Glutamatergic neuron (in vitro differentiated cells): ENCODE measurements around the gene PGP. TPM values are rescaled to one million over a fixed set of nuclear protein-coding genes. Genes with fewer than 3 reads are reported as not detected.

Source experiments
- DNase-seq: peaks from one replicate; pipeline ENCODE4 v3.0.0; 2022
- H3K27ac Mint-ChIP-seq: one replicate; pipeline ENCODE4 v1.8.0; 2020; ENCODE audit warnings: mild to moderate bottlenecking, mixed read lengths, inconsistent platforms; ENCODE audit not compliant: unreplicated experiment
- H3K27me3 Mint-ChIP-seq: one replicate; pipeline ENCODE4 v1.8.0; 2020; ENCODE audit warnings: mild to moderate bottlenecking, moderate library complexity, mixed read lengths, inconsistent platforms; ENCODE audit not compliant: unreplicated experiment
- H3K36me3 Mint-ChIP-seq: one replicate; pipeline ENCODE4 v1.8.0; 2020; ENCODE audit warnings: mild to moderate bottlenecking, mixed read lengths, inconsistent platforms; ENCODE audit not compliant: unreplicated experiment
- H3K4me1 Mint-ChIP-seq: one replicate; pipeline ENCODE4 v1.8.0; 2020; ENCODE audit warnings: mild to moderate bottlenecking, low read depth, mixed read lengths, inconsistent platforms; ENCODE audit not compliant: unreplicated experiment
- H3K4me3 Mint-ChIP-seq: one replicate; pipeline ENCODE4 v1.8.0; 2020; ENCODE audit warnings: mild to moderate bottlenecking, mixed read lengths, inconsistent platforms; ENCODE audit not compliant: unreplicated experiment
- H3K9me3 Mint-ChIP-seq: one replicate; pipeline ENCODE4 v1.8.0; 2020; ENCODE audit warnings: mild to moderate bottlenecking, moderate library complexity, mixed read lengths, inconsistent platforms; ENCODE audit not compliant: unreplicated experiment
- CTCF ChIP-seq: fragments of 200-600 bp; sonication (generic); IDR thresholded peaks from one replicate; pipeline ENCODE4 v1.5.0; 2021; ENCODE audit not compliant: partially characterized antibody, unreplicated experiment
- total RNA-seq: library from RNA; stranded (reverse); fragmentation: NEBNext Ultra II Directional; extraction: Animal tissue kit (Norgen Biotek cat#: 25700); gene quantifications from one replicate; pipeline ENCODE4 v1.2.1, GENCODE V29; 2021; ENCODE audit not compliant: unreplicated experiment

PGP gene
- total RNA-seq, 1 donor from 2014 or later = 33.9 TPM

GRCh38 chr16:2163211-2163881, 51.3 kb downstream of the PGP start:
- TF ChIP-seq CTCF = no peak
- Mint-ChIP-seq H3K9me3 (no peaks in the 10 kb centered on the region), H3K27ac (no peak overlapping the region), H3K4me1 (peaks cover 8% of the 10 kb centered on the region), H3K36me3 (no peaks in the 10 kb centered on the region), H3K27me3 (peaks cover 4% of the 10 kb centered on the region), H3K4me3 (no peak overlapping the region)
- no peak for DNase-seq

- no peak for DNase-seq
- H3K27me3 Mint-ChIP-seq = peaks cover 5% of the 10 kb centered on the region
- no peak for TF ChIP-seq CTCF
Measured at GRCh38 chr16:2162676-2163118, 51.9 kb downstream of the PGP start.

DNA sequence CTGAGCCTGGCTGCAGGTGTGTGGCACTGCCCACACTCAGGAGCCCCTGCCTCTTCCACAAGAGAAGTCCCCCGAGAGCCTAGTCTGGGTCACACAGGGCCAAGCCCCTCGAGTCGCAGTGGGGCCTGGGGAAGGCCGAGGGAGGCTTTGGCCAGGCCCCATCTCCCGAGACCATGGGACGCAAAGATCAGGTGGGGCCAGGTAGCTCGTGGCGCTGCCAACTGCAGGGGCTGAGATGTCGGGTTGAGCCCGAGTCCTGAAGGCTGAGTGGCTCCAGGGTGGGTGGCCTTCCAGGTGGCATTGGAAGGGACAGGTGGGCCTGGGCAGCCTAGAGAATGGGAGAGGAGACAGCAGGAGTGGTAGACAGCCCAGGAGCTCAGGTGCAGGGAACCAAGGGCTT, 52.7 kb downstream of the PGP start:
- Mint-ChIP-seq H3K27me3 (peaks cover 5% of the 10 kb centered on the region), H3K9me3 (peaks cover 2% of the 10 kb centered on the region), H3K4me1 (peaks cover 12% of the 10 kb centered on the region), H3K27ac (no peak overlapping the region), H3K36me3 (no peaks in the 10 kb centered on the region), H3K4me3 (no peak overlapping the region)
- no peak for DNase-seq
- no peak for TF ChIP-seq CTCF

More at GRCh38 chr16:2162676-2163118, 51.9 kb downstream of the PGP start:
- Mint-ChIP-seq H3K9me3 (no peaks in the 10 kb centered on the region), H3K4me1 (peaks cover 6% of the 10 kb centered on the region), H3K27ac (no peak overlapping the region), H3K4me3 (no peak overlapping the region), H3K36me3 (no peaks in the 10 kb centered on the region)

Other genes with a start within 250 kb of the PGP start
- gene RNF151, start 248.0 kb downstream of the PGP start, total RNA-seq = not detected
- gene TBL3, start 242.8 kb downstream of the PGP start, total RNA-seq = 26.8 TPM
- 1.3 TPM for gene NOXO1, start 233.4 kb downstream of the PGP start, total RNA-seq
- 26.0 TPM for gene GFER, start 230.6 kb downstream of the PGP start, total RNA-seq
- 45.7 TPM for gene SYNGR3, start 224.9 kb downstream of the PGP start, total RNA-seq
- gene ZNF598, start 205.0 kb downstream of the PGP start, total RNA-seq = 90.4 TPM
- gene NPW, start 195.1 kb downstream of the PGP start, total RNA-seq = 0.91 TPM
- gene NHERF2, start 187.9 kb downstream of the PGP start, total RNA-seq = 22.3 TPM
- 194 TPM for gene NTHL1, start 167.0 kb downstream of the PGP start, total RNA-seq
- 215 TPM for gene TSC2, start 166.9 kb downstream of the PGP start, total RNA-seq
- gene PKD1, start 78.9 kb downstream of the PGP start, total RNA-seq = 628 TPM
- 292 TPM for gene RAB26, start 66.2 kb downstream of the PGP start, total RNA-seq
- 74.8 TPM for gene TRAF7, start 59.1 kb downstream of the PGP start, total RNA-seq
- gene CASKIN1, start 18.2 kb downstream of the PGP start, total RNA-seq = 31.6 TPM
- gene MLST8, start 9.4 kb downstream of the PGP start, total RNA-seq = 57.9 TPM
- 30.2 TPM for gene BRICD5, start 4.0 kb downstream of the PGP start, total RNA-seq
- 53.4 TPM for gene E4F1, start 8.8 kb upstream of the PGP start, total RNA-seq
- gene DNASE1L2, start 21.6 kb upstream of the PGP start, total RNA-seq = 3.4 TPM
- gene ECI1, start 36.7 kb upstream of the PGP start, total RNA-seq = 50.9 TPM
- 220 TPM for gene RNPS1, start 53.3 kb upstream of the PGP start, total RNA-seq
- gene ABCA3, start 125.9 kb upstream of the PGP start, total RNA-seq = 110 TPM
- gene CCNF, start 214.6 kb upstream of the PGP start, total RNA-seq = 26.4 TPM
- 21.1 TPM for gene TEDC2, start 245.3 kb upstream of the PGP start, total RNA-seq